Measurements from ENCODE around the gene OSBPL1A. TPM values are rescaled to one million over a fixed set of nuclear protein-coding genes. Genes with fewer than 3 reads are reported as not detected.
A peak's percentile ranks its signal among the peaks of the same experiment; 100 is the strongest.

Gene OSBPL1A
- total RNA-seq, 1 experiment from 2014 or later, result 53.1 TPM

GRCh38 chr18:24366328-24366727, 31.3 kb downstream of the OSBPL1A start (continued):
- TF ChIP-seq, protein P1, sequence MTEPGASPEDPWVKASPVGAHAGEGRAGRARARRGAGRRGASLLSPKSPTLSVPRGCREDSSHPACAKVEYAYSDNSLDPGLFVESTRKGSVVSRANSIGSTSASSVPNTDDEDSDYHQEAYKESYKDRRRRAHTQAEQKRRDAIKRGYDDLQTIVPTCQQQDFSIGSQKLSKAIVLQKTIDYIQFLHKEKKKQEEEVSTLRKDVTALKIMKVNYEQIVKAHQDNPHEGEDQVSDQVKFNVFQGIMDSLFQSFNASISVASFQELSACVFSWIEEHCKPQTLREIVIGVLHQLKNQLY (CRISPR knock-in tag; IDR thresholded peaks at IDR 0.05), result no peak
- TF ChIP-seq SOX15 (CRISPR knock-in tag; IDR thresholded peaks at IDR 0.05) (no peak), SMAD3 (CRISPR knock-in tag; IDR thresholded peaks at IDR 0.05; ENCODE audit: borderline replicate concordance) (no peak), GRHL2 (CRISPR knock-in tag; IDR thresholded peaks at IDR 0.05; ENCODE audit: insufficient replicate concordance, severe bottlenecking) (no peak)
- TF ChIP-seq, protein P2, sequence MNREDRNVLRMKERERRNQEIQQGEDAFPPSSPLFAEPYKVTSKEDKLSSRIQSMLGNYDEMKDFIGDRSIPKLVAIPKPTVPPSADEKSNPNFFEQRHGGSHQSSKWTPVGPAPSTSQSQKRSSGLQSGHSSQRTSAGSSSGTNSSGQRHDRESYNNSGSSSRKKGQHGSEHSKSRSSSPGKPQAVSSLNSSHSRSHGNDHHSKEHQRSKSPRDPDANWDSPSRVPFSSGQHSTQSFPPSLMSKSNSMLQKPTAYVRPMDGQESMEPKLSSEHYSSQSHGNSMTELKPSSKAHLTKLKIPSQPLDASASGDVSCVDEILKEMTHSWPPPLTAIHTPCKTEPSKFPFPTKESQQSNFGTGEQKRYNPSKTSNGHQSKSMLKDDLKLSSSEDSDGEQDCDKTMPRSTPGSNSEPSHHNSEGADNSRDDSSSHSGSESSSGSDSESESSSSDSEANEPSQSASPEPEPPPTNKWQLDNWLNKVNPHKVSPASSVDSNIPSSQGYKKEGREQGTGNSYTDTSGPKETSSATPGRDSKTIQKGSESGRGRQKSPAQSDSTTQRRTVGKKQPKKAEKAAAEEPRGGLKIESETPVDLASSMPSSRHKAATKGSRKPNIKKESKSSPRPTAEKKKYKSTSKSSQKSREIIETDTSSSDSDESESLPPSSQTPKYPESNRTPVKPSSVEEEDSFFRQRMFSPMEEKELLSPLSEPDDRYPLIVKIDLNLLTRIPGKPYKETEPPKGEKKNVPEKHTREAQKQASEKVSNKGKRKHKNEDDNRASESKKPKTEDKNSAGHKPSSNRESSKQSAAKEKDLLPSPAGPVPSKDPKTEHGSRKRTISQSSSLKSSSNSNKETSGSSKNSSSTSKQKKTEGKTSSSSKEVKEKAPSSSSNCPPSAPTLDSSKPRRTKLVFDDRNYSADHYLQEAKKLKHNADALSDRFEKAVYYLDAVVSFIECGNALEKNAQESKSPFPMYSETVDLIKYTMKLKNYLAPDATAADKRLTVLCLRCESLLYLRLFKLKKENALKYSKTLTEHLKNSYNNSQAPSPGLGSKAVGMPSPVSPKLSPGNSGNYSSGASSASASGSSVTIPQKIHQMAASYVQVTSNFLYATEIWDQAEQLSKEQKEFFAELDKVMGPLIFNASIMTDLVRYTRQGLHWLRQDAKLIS (CRISPR knock-in tag; IDR thresholded peaks at IDR 0.05; ENCODE audit: borderline replicate concordance), result no peak
- TF ChIP-seq, protein P3, sequence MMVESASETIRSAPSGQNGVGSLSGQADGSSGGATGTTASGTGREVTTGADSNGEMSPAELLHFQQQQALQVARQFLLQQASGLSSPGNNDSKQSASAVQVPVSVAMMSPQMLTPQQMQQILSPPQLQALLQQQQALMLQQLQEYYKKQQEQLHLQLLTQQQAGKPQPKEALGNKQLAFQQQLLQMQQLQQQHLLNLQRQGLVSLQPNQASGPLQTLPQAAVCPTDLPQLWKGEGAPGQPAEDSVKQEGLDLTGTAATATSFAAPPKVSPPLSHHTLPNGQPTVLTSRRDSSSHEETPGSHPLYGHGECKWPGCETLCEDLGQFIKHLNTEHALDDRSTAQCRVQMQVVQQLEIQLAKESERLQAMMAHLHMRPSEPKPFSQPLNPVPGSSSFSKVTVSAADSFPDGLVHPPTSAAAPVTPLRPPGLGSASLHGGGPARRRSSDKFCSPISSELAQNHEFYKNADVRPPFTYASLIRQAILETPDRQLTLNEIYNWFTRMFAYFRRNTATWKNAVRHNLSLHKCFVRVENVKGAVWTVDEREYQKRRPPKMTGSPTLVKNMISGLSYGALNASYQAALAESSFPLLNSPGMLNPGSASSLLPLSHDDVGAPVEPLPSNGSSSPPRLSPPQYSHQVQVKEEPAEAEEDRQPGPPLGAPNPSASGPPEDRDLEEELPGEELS (CRISPR knock-in tag; IDR thresholded peaks at IDR 0.05), result no peak
- TF ChIP-seq, protein P4, sequence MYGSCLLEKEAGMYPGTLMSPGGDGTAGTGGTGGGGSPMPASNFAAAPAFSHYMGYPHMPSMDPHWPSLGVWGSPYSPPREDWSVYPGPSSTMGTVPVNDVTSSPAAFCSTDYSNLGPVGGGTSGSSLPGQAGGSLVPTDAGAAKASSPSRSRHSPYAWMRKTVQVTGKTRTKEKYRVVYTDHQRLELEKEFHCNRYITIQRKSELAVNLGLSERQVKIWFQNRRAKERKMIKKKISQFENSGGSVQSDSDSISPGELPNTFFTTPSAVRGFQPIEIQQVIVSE (CRISPR knock-in tag; IDR thresholded peaks at IDR 0.05; ENCODE audit: borderline replicate concordance), result no peak

- POLR2A ChIA-PET, result interaction anchor here (0.7 kb wide), 1 partner anchor 187 kb away, joined by 4 read pairs; no protein-coding TSS in a partner anchor
- Mint-ChIP-seq H3K4me1 (peaks cover 22% of the 10 kb centered on the region), H3K4me3 (no peak overlapping the region), H3K9me3 (no peaks in the 10 kb centered on the region), H3K27me3 (ENCODE audit: low read depth) (no peaks in the 10 kb centered on the region), H3K27ac (peak overlapping the region; percentile 85), H3K36me3 (peaks cover 41% of the 10 kb centered on the region)
- CTCF ChIA-PET, result interaction anchor here (0.7 to 1.9 kb wide), 3 partner anchors 10 to 49 kb away, joined by 3 to 9 read pairs (median 8); no protein-coding TSS in a partner anchor
- ATAC-seq, result peak; percentile 60
- no peak for DNase-seq (ENCODE audit: low spot score)
- TF ChIP-seq E2F1 (CRISPR knock-in tag; IDR thresholded peaks at IDR 0.05), result no peak
- no peak for TF ChIP-seq ZNF423 (CRISPR knock-in tag; IDR thresholded peaks at IDR 0.05)
- no peak for TF ChIP-seq NR2C2 (CRISPR knock-in tag; IDR thresholded peaks at IDR 0.05)
- no peak for TF ChIP-seq PRDM15 (CRISPR knock-in tag; IDR thresholded peaks at IDR 0.05)
- TF ChIP-seq, protein P5, sequence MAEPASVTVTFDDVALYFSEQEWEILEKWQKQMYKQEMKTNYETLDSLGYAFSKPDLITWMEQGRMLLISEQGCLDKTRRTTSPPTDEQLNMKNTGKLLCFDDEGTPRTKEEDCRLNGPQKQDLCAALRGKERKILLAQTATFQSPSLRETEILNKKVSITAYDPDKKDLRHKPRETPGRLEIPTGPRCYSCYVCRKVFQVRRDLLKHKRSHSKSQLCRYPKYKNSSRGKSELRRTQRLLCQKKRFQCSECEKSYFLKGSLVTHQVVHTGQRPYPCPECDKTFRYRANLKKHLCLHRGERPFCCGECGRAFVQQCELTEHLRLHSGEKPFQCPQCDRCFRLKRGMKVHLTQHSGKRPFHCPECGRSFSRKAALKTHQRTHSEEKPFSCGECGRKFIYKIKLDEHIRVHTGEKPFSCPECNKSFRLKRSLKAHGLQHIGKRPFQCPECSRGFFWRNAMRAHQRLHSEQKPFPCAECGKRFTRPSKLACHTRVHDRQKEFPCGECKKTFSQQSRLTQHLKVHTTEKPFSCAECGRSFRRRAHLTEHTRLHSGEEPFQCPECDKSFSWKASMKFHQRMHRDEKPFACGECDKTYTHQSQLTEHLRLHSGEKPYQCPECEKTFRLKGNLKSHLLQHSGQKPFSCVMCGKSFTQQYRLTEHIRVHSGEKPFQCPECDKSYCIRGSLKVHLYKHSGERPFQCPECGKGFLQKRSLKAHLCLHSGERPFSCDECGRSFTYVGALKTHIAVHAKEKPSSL (CRISPR knock-in tag; conservative IDR thresholded peaks at IDR 0.05), result no peak
- TF ChIP-seq, protein P2 (CRISPR knock-in tag; IDR thresholded peaks at IDR 0.05; ENCODE audit: borderline replicate concordance), result no peak
- no peak for TF ChIP-seq JUN (CRISPR knock-in tag; IDR thresholded peaks at IDR 0.05)
- no peak for TF ChIP-seq HMGA2 (CRISPR knock-in tag; IDR thresholded peaks at IDR 0.05)
- no peak for TF ChIP-seq OVOL2 (CRISPR knock-in tag; IDR thresholded peaks at IDR 0.05; ENCODE audit: borderline replicate concordance)
- no peak for TF ChIP-seq CREM (CRISPR knock-in tag; IDR thresholded peaks at IDR 0.05)
- TF ChIP-seq CBFB (CRISPR knock-in tag; IDR thresholded peaks at IDR 0.05; ENCODE audit: low read depth), result no peak
Observed at GRCh38 chr18:24364177-24364576, 33.4 kb downstream of the OSBPL1A start.

All from WTC11 (cell line).